Measurements from ENCODE around the gene FUT9.

Gene FUT9

DNA sequence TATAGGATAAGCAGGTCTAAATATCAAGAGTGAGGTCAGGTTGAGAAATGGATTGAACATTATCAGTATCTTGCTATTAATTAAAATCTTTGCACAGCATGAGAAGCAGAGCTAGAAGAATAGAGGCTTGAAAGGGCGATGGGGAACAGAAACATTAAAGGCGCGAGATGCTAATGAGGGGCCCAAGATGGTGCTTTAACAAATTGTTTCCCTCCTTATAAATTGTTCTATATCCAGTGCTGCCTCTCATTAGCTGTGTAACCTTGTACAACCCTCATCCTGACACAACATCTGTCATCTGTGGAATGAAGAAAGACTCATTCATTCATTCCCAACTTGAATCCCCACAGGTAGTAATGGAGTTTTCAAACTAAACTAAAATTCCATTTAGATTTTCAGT, 57.8 kb downstream of the FUT9 start:
- no peak for DNase-seq (ENCODE audit: low spot score)

- no peak for DNase-seq (ENCODE audit: low spot score)
Observed at GRCh38 chr6:96074006-96074405, 58.2 kb downstream of the FUT9 start.

GRCh38 chr6:96075826-96076225, 60.1 kb downstream of the FUT9 start:
- no peak for DNase-seq (ENCODE audit: low spot score)

- no peak for DNase-seq (ENCODE audit: low spot score)
Observed at GRCh38 chr6:96086745-96087144, 71.0 kb downstream of the FUT9 start.

GRCh38 chr6:96089173-96089572, 73.4 kb downstream of the FUT9 start:
- no peak for DNase-seq (ENCODE audit: low spot score)

DNA sequence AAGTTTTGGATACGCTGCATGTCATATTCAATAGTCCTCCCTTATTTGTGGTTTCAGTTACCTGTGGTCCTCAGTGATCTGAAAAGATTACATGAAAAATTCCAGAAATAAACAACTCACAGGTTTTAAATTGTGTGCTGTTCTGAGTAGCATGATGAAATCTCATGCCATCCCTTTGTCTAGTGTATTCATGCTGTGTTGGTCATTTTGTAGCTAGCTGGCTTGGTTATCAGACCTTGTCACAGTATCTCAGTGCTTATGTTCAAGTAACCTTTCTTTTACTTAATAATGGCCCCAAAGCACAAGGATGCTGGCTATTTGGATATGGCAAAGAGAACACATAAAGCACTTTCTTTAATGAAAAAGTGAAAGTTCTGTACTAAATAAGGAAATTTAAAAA, 78.3 kb downstream of the FUT9 start:
- no peak for DNase-seq (ENCODE audit: low spot score)

GRCh38 chr6:96099069-96099468, 83.3 kb downstream of the FUT9 start:
- DNase-seq (ENCODE audit: low spot score): no peak

GRCh38 chr6:96101564-96101963, 85.8 kb downstream of the FUT9 start:
- no peak for DNase-seq (ENCODE audit: low spot score)

GRCh38 chr6:96104910-96105309, 89.1 kb downstream of the FUT9 start:
- DNase-seq (ENCODE audit: low spot score): no peak

GRCh38 chr6:96110878-96111277, 95.1 kb downstream of the FUT9 start:
- no peak for DNase-seq (ENCODE audit: low spot score)

DNA sequence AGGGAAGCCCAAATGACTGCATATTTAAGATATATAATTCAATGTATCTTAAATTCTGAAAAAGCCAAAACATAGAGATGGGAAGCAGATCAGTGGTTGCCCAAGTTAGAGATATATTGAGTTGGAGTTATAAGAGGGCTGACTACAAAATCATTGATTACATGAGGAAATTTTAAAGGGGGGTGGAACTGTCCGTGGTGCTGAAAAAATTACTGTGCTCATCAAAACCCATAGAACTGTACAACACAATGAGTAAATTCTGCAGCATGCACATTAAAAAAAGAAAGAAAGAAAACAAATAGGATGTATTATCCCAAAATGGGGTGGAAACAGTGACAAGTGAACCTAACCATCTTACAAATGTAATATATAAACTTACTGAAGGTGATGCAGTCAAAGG, 100.9 kb downstream of the FUT9 start:
- DNase-seq (ENCODE audit: low spot score): no peak

GRCh38 chr6:96124778-96125177, 109.0 kb downstream of the FUT9 start:
- DNase-seq (ENCODE audit: low spot score): no peak

DNA sequence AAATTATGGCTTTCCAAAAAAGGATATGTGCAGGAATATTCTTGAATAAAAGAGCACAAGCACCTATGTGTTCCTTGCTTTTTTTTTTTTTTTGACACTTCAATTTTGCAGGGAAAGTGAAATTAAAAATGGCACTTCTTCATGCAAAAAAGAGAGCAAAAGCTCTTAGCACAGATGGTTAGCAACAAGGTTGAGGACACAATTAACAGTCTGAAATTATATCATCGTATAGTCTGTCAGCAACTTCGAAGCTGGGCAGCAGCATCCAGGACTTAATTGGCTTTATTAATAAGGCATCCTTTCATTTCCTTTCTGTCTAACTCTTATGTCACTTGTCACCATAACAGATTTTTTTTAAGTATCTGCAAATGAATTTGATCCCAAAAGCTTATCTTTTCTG, 122.6 kb downstream of the FUT9 start:
- DNase-seq (ENCODE audit: low spot score): no peak

- no peak for DNase-seq (ENCODE audit: low spot score)
Observed at GRCh38 chr6:96142142-96142541, 126.4 kb downstream of the FUT9 start.

DNA sequence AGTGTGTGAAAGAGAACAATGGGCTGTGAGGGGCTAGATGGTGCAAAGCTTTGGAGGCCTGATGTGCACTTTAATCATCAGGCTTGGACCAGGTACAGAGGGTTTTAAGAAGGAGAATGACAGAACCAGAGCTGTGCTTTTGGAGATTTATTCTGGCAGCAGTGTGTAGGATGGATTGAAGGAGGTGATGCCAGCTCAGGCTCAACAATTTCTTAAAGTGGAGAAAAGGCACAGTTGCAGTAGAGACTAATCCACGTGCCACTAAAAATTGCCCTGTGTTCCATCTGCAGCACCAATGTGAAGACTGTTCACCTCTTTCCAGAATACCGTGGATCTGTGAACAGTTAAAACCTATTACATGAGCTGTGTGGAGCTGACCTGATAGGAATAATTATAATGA, 134.7 kb downstream of the FUT9 start:
- DNase-seq (ENCODE audit: low spot score): no peak

- DNase-seq (ENCODE audit: low spot score): no peak
Observed at GRCh38 chr6:96151707-96152106, 135.9 kb downstream of the FUT9 start.

GRCh38 chr6:96152114-96152708, 136.4 kb downstream of the FUT9 start:
- DNase-seq (ENCODE audit: low spot score): no peak

- no peak for DNase-seq (ENCODE audit: low spot score)
Observed at GRCh38 chr6:96153775-96154174, 138.0 kb downstream of the FUT9 start.

DNA sequence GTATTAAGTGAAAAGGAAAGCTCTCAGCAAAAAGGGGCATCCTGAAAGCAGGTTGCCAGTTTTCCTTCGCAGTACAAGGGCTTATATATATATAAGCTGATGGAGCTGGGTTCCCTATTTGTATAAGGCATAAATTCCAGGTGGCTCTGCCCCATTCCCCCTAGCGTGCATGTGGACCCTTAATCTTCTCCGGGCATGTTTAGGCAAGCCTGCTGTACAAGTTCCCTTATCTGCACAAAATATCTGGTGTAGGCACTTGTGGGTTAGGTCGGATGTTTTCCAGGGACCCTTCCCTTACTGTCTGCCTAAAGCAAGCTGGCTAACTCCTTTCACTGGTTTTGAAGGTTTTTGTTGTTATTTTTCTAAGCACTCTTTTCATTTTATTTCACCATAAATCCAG, 140.7 kb downstream of the FUT9 start:
- DNase-seq (ENCODE audit: low spot score): no peak

DNA sequence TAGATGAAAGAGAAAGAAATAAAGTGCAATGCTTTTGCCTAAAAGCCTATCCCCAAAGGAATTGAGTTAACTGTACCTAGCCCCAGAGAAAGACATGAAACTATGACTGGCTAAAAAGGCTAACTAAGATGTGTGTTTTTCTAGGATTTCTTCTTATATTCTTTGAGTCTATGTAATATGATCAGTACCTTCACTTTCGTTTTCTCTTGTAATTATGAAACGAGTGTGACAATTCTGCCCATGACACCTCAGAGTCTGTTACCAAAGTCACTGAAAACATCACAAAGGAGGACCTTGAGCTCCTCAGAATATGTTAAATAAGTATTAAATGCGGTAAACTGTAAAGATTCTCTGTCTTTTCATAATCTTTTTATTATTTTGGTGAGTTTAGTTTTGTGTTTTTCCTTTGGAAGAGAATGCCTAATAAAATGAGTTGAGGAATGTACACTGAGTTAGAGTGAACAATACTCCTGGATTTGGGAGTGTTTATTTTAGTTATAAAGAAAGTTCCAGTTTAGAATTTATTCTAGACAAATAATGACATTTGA, 141.3 kb downstream of the FUT9 start:
- DNase-seq (ENCODE audit: low spot score): no peak

GRCh38 chr6:96162711-96163120, 146.9 kb downstream of the FUT9 start:
- no peak for DNase-seq (ENCODE audit: low spot score)

- DNase-seq (ENCODE audit: low spot score): no peak
Observed at GRCh38 chr6:96164802-96165201, 149.0 kb downstream of the FUT9 start.

- DNase-seq (ENCODE audit: low spot score): no peak
Observed at GRCh38 chr6:96171112-96171511, 155.3 kb downstream of the FUT9 start.

DNA sequence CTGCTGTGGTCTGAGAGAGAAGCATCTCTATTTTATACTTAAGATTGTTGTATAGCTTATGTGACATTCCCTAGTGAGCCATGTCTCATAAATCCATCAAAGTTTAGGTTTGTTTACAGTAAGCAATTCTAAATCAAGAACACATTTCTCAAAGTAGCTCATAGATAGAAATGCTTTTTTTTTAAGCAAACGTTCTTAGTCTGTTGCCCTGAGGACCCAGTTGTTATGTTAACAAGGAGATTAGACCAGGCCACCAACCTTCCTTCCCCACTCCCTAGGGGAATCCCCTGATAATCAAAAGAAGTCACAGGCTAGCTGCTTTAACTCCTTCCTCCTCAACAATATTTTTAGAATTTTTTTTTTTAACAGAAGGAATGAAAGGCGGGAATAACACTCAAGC, 169.0 kb downstream of the FUT9 start:
- DNase-seq (ENCODE audit: low spot score): no peak

DNA sequence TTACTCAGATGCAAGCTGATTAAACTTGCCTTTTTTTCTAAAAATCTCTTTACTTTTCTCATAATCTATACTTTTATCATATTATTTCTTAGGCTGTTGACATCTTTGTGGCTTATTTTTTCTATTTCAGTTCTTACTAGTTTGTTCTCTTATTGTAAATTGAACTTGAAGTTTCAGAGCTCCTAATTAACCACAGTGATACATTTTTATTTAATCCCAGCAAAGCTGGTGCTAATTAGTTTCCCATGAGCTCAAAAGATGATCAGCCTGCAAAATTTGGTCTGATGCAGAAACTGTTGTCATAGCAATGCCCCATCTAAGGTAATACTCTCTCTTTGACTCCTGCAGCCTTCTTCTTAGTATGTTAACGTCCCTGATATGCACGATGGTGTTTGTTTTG, 170.3 kb downstream of the FUT9 start:
- no peak for DNase-seq (ENCODE audit: low spot score)

All from hepatic stellate cell (primary cell).